K562 (cell line): ENCODE results near the gene BIN1. TPM values are rescaled to one million over a fixed set of nuclear protein-coding genes. Genes with fewer than 3 reads are reported as not detected.

Experiments used
- CREB1 ChIP-seq, 2 experiments: sonication (generic) in 1 of 2; formaldehyde crosslinking in 1 of 2; IDR thresholded peaks; 2 replicates each; pipeline versions ENCODE4 v1.6.1 to v1.8.0; 2012 to 2022; ENCODE audit warnings: inconsistent platforms in 1 of 2, mild to moderate bottlenecking in 1 of 2, missing genetic modification reagents in 1 of 2, moderate library complexity in 1 of 2
- DMBX1 ChIP-seq: fragments of 250-450 bp; sonication (Bioruptor Pico); IDR thresholded peaks from 2 replicates; pipeline ENCODE4 v1.8.0; 2022; ENCODE audit warnings: inconsistent platforms, mild to moderate bottlenecking, moderate library complexity, borderline replicate concordance
- RBM39 ChIP-seq: fragments of 200-400 bp; formaldehyde crosslinking; optimal IDR thresholded peaks from 2 replicates; pipeline ENCODE3; 2018; ENCODE audit warnings: low read depth, low read length
- ZNF384 ChIP-seq: IDR thresholded peaks from 2 replicates; pipeline ENCODE4 v1.6.1; 2012; ENCODE audit warnings: low read depth, low read length, improper control_type of control experiment
- ZNF639 ChIP-seq, 2 experiments: fragments of 200-800 bp in 1 of 2; sonication (Bioruptor generic) in 1 of 2; sonication (generic) in 1 of 2; formaldehyde crosslinking in 1 of 2; IDR thresholded peaks in 1 of 2; conservative IDR thresholded peaks in 1 of 2; 2 replicates each; pipeline versions ENCODE4 v1.5.0 to v1.6.1; 2016 to 2020; ENCODE audit warnings: missing compliant biosample characterization in 1 of 2, missing genetic modification characterization in 1 of 2, missing genetic modification reagents in 1 of 2
- ZNF778 ChIP-seq: fragments of 450-650 bp; formaldehyde crosslinking; IDR thresholded peaks from 2 replicates; pipeline ENCODE4 v1.4.0; 2020; ENCODE audit warnings: mild to moderate bottlenecking, moderate library complexity
- polyA plus RNA-seq, 8 experiments: library from polyadenylated mRNA; depleted of rRNA in 4 of 8; stranded (reverse) in 5 of 8; unstranded in 3 of 8; fragments of >200 nt; fragmentation: Nextera tagmentation in 2 of 8; fragmentation: Illumina TruSeq in 1 of 8; extraction: Ambion mirVana in 2 of 8; extraction: Trizol in 1 of 8; gene quantifications; 2 replicates each; pipeline versions ENCODE4 v1.2.1 to v1.2.3, GENCODE V29; 2011 to 2014; ENCODE audit warnings: inconsistent platforms in 1 of 8, missing spikeins in 1 of 8
- total RNA-seq, 7 experiments: library from RNA; depleted of rRNA in 6 of 7; stranded (reverse); fragments of >200 nt in 6 of 7; fragmentation: Illumina TruSeq in 2 of 7; extraction: Trizol in 2 of 7; gene quantifications; 2 replicates each; pipeline versions ENCODE4 v1.2.1 to v1.2.3, GENCODE V29; 2011 to 2021; ENCODE audit warnings: low replicate concordance in 1 of 7

BIN1 gene
- total and polyA plus RNA-seq, 9 of the 15 experiments (the other 6 are each of a cell fraction or from before 2014, with no cell fraction given), result 0.04 to 2.8 (median 0.79) TPM; not detected in 1

- no peak for TF ChIP-seq ZNF384
- no peak for TF ChIP-seq CREB1 (IDR thresholded peaks at IDR 0.05)
- no peak for TF ChIP-seq CREB1 (CRISPR knock-in tag; IDR thresholded peaks at IDR 0.05)
- TF ChIP-seq RBM39, result no peak
- TF ChIP-seq ZNF639 (CRISPR knock-in tag; conservative IDR thresholded peaks at IDR 0.05 in 1 of 2, IDR thresholded peaks at IDR 0.05 in 1 of 2), result no peak
- no peak for TF ChIP-seq DMBX1 (CRISPR knock-in tag)
- TF ChIP-seq ZNF778 (CRISPR knock-in tag), result no peak
These were observed 25.8 kb downstream of the BIN1 start (continued) for GRCh38 chr2:127080938-127081755.
